ENCODE data around the gene SMR3A. TPM values are rescaled to one million over a fixed set of nuclear protein-coding genes. Genes with fewer than 3 reads are reported as not detected.

The SMR3A gene
- not detected for total RNA-seq

DNA sequence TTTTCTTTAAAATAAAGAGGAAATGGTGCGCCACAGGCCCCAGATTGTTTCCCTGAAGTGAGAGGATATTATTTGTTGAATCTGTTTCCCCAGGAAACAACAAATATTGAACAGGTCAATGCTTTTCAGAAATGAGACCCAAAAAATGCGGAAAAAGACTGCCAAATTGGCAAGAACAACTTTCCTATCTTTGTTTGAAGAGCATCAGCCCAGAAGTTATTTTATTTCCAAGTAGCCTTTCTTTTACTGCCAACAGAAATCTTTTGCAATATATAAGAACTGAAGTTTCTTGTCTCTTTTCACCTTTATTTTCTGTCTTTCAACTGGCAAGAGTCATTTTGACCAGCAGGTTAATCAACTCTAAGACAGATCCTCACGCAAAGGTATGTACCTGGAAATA, at the start of gene SMR3A:
SMR3A (plus strand) TSS at position 301 of the 400 bp plus-strand sequence. CDS start 1,356 bp downstream, outside the sequence.
- Mint-ChIP-seq H3K36me3 (no peaks in the 10 kb centered on the region), H3K27me3 (no peaks in the 10 kb centered on the region), H3K4me3 (no peak within 1 kb of the TSS), H3K4me1 (ENCODE audit: low read depth in 2 of 2) (no peaks in the 10 kb centered on the region), H3K9me3 (peaks cover 4% of the 10 kb centered on the region), H3K27ac (no peak within 1 kb of the TSS)
- DNase-seq (ENCODE audit: low spot score) (no peak), ATAC-seq (no peak)

GRCh38 chr4:70313736-70314135, 46.8 kb upstream of the SMR3A start:
- DNase-seq (ENCODE audit: low spot score) (no peak), ATAC-seq (no peak)
- Mint-ChIP-seq H3K27me3 (no peaks in the 10 kb centered on the region), H3K36me3 (no peaks in the 10 kb centered on the region), H3K27ac (no peak overlapping the region), H3K4me3 (no peak overlapping the region), H3K4me1 (ENCODE audit: low read depth in 2 of 2) (no peaks in the 10 kb centered on the region), H3K9me3 (no peaks in the 10 kb centered on the region)

- H3K27me3 Mint-ChIP-seq = no peaks in the 10 kb centered on the region
- no peak overlapping the region for H3K4me3 Mint-ChIP-seq
- peaks cover 12% of the 10 kb centered on the region for H3K9me3 Mint-ChIP-seq
- H3K27ac Mint-ChIP-seq = no peak overlapping the region
- no peaks in the 10 kb centered on the region for H3K4me1 Mint-ChIP-seq (ENCODE audit: low read depth in 2 of 2)
- ATAC-seq = no peak
- no peak for DNase-seq (ENCODE audit: low spot score)
- no peaks in the 10 kb centered on the region for H3K36me3 Mint-ChIP-seq
Observed at GRCh38 chr4:70315928-70316327, 44.6 kb upstream of the SMR3A start.

DNA sequence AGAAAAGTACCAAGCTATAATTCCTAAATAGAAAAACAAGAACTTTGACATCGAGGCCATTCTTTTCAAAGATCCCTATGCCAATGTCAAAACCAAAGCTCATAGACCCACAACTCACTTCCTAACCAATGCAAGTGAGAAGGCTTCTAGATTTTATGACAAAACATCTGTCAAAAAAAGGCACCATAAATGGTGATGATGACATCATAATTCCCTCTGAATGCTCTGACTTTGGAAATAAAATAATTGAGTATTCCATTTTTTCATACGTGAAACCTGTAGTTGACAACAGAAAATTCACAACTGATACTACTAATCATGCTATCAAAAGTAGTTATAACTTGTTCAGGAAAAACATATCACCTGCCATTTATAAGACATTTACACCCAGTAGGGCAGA, 34.5 kb upstream of the SMR3A start:
- Mint-ChIP-seq H3K4me3 (no peak overlapping the region), H3K27ac (no peak overlapping the region), H3K36me3 (no peaks in the 10 kb centered on the region), H3K4me1 (ENCODE audit: low read depth in 2 of 2) (no peaks in the 10 kb centered on the region), H3K9me3 (no peaks in the 10 kb centered on the region), H3K27me3 (no peaks in the 10 kb centered on the region)
- DNase-seq (ENCODE audit: low spot score) (no peak), ATAC-seq (no peak)

GRCh38 chr4:70334681-70335080, 25.9 kb upstream of the SMR3A start, which contains the start of gene CABS1:
Gene CABS1 (plus strand): TSS chr4:70334981. CDS start chr4:70335040, 59 bp downstream.
- H3K27ac Mint-ChIP-seq = no peak within 1 kb of the TSS
- ATAC-seq = no peak
- no peak for DNase-seq (ENCODE audit: low spot score)
- no peaks in the 10 kb centered on the region for H3K36me3 Mint-ChIP-seq
- H3K4me3 Mint-ChIP-seq = no peak within 1 kb of the TSS
- peaks cover 6% of the 10 kb centered on the region for H3K9me3 Mint-ChIP-seq
- H3K4me1 Mint-ChIP-seq (ENCODE audit: low read depth in 2 of 2) = no peaks in the 10 kb centered on the region
- no peaks in the 10 kb centered on the region for H3K27me3 Mint-ChIP-seq

DNA sequence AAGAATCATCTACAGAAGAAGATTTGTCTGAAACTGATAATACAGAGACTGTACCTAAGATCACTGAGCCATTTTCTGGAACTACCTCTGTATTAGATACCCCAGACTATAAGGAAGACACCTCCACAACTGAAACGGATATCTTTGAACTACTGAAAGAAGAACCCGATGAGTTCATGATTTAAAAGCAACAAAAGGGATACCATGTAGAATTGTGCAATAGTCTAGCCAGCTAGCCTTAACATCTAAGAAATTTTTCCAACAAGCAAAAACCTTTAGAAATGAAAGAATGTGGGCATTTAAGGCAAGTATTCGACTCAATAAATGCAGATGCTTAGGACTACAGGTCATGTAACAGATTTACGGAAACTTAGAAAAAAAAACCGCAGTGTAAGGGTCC, 24.5 kb upstream of the SMR3A start:
- ATAC-seq (no peak), DNase-seq (ENCODE audit: low spot score) (no peak)
- H3K4me1 Mint-ChIP-seq (ENCODE audit: low read depth in 2 of 2) = no peaks in the 10 kb centered on the region
- no peak overlapping the region for H3K27ac Mint-ChIP-seq
- H3K36me3 Mint-ChIP-seq = no peaks in the 10 kb centered on the region
- H3K27me3 Mint-ChIP-seq = no peaks in the 10 kb centered on the region
- H3K9me3 Mint-ChIP-seq = peaks cover 6% of the 10 kb centered on the region
- H3K4me3 Mint-ChIP-seq = no peak overlapping the region

- no peaks in the 10 kb centered on the region for H3K36me3 Mint-ChIP-seq
- no peaks in the 10 kb centered on the region for H3K27me3 Mint-ChIP-seq
- no peak overlapping the region for H3K27ac Mint-ChIP-seq
- ATAC-seq (no peak), DNase-seq (ENCODE audit: low spot score) (no peak)
- no peaks in the 10 kb centered on the region for H3K4me1 Mint-ChIP-seq (ENCODE audit: low read depth in 2 of 2)
- peaks cover 6% of the 10 kb centered on the region for H3K9me3 Mint-ChIP-seq
- no peak overlapping the region for H3K4me3 Mint-ChIP-seq
Observed at GRCh38 chr4:70337886-70338420, 22.6 kb upstream of the SMR3A start.

- no peaks in the 10 kb centered on the region for H3K36me3 Mint-ChIP-seq
- no peak overlapping the region for H3K4me3 Mint-ChIP-seq
- no peaks in the 10 kb centered on the region for H3K27me3 Mint-ChIP-seq
- DNase-seq (ENCODE audit: low spot score) (no peak), ATAC-seq (no peak)
- H3K9me3 Mint-ChIP-seq = peaks cover 3% of the 10 kb centered on the region
- H3K27ac Mint-ChIP-seq = no peak overlapping the region
- H3K4me1 Mint-ChIP-seq (ENCODE audit: low read depth in 2 of 2) = no peaks in the 10 kb centered on the region
Observed at GRCh38 chr4:70356185-70356584, 4.4 kb upstream of the SMR3A start.

DNA sequence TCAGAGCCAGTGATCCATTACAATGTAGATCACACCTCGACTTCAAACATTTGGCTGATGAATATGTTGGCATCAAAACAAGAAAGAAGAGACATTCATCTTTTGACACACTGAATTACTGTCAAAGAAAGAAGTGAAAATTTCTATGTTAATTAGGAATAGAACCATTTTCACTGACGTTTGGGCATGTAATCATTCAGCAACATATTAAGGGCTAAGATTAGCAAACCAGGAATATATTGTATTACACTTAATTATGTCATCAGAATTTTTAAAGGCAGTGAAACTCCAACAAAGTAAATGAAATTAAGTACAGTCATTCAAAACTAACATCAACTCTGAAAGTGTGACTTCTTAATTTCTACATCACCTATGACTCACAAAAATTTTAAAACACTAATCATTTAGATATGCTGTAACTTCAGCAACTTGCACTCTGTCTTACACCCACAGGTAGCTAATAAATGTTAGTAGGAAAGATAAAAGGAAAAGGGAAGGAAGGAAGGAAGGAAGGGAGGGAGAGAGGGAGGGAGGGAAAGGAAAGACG, 1.4 kb upstream of the SMR3A start:
- DNase-seq (ENCODE audit: low spot score) = no peak
- Mint-ChIP-seq H3K4me1 (ENCODE audit: low read depth in 2 of 2) (no peaks in the 10 kb centered on the region), H3K36me3 (no peaks in the 10 kb centered on the region), H3K27me3 (no peaks in the 10 kb centered on the region), H3K9me3 (peaks cover 7% of the 10 kb centered on the region), H3K4me3 (no peak overlapping the region), H3K27ac (no peak overlapping the region)
- ATAC-seq = no peak

GRCh38 chr4:70364002-70364401, 3.4 kb downstream of the SMR3A start:
- peaks cover 4% of the 10 kb centered on the region for H3K9me3 Mint-ChIP-seq
- no peaks in the 10 kb centered on the region for H3K4me1 Mint-ChIP-seq (ENCODE audit: low read depth in 2 of 2)
- H3K4me3 Mint-ChIP-seq = no peak overlapping the region
- no peaks in the 10 kb centered on the region for H3K36me3 Mint-ChIP-seq
- no peak for ATAC-seq
- H3K27ac Mint-ChIP-seq = no peak overlapping the region
- H3K27me3 Mint-ChIP-seq = no peaks in the 10 kb centered on the region
- no peak for DNase-seq (ENCODE audit: low spot score)

DNA sequence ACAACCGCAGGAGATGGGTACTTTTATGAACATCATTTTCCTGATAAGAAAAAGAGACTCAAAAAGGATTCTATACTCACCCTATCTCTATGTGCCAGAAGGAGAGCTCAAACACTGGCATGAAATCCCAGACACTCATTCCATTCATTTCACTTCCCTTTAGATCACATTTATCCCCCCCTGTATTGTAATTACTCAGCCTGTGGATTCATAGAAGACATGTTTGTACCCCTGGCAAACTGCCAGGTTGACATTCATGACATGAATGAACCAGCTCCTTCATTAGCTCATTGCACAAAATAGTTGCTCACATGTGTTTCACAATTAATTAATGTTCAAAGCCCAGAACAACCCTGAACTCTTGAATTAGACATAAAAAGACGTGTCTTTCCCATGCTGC, 4.9 kb downstream of the SMR3A start:
- DNase-seq (ENCODE audit: low spot score) (no peak), ATAC-seq (no peak)
- Mint-ChIP-seq H3K27me3 (no peaks in the 10 kb centered on the region), H3K9me3 (peaks cover 4% of the 10 kb centered on the region), H3K4me3 (no peak overlapping the region), H3K4me1 (ENCODE audit: low read depth in 2 of 2) (no peaks in the 10 kb centered on the region), H3K27ac (no peak overlapping the region), H3K36me3 (no peaks in the 10 kb centered on the region)

GRCh38 chr4:70367813-70368212, 7.3 kb downstream of the SMR3A start:
- Mint-ChIP-seq H3K9me3 (peaks cover 4% of the 10 kb centered on the region), H3K4me1 (ENCODE audit: low read depth in 2 of 2) (no peaks in the 10 kb centered on the region), H3K27ac (no peak overlapping the region), H3K27me3 (no peaks in the 10 kb centered on the region), H3K4me3 (no peak overlapping the region), H3K36me3 (no peaks in the 10 kb centered on the region)
- DNase-seq (ENCODE audit: low spot score) (no peak), ATAC-seq (no peak)

- ATAC-seq (no peak), DNase-seq (ENCODE audit: low spot score) (no peak)
- Mint-ChIP-seq H3K27me3 (no peaks in the 10 kb centered on the region), H3K36me3 (peaks cover 5% of the 10 kb centered on the region), H3K27ac (no peak overlapping the region), H3K9me3 (peaks cover 5% of the 10 kb centered on the region), H3K4me1 (ENCODE audit: low read depth in 2 of 2) (no peaks in the 10 kb centered on the region), H3K4me3 (no peak overlapping the region)
Observed at GRCh38 chr4:70371987-70372386, 11.4 kb downstream of the SMR3A start.

GRCh38 chr4:70372760-70373159, 12.2 kb downstream of the SMR3A start:
- peaks cover 5% of the 10 kb centered on the region for H3K9me3 Mint-ChIP-seq
- H3K36me3 Mint-ChIP-seq = peaks cover 5% of the 10 kb centered on the region
- H3K27ac Mint-ChIP-seq = no peak overlapping the region
- DNase-seq (ENCODE audit: low spot score) (no peak), ATAC-seq (no peak)
- H3K27me3 Mint-ChIP-seq = no peaks in the 10 kb centered on the region
- H3K4me1 Mint-ChIP-seq (ENCODE audit: low read depth in 2 of 2) = no peaks in the 10 kb centered on the region
- no peak overlapping the region for H3K4me3 Mint-ChIP-seq

DNA sequence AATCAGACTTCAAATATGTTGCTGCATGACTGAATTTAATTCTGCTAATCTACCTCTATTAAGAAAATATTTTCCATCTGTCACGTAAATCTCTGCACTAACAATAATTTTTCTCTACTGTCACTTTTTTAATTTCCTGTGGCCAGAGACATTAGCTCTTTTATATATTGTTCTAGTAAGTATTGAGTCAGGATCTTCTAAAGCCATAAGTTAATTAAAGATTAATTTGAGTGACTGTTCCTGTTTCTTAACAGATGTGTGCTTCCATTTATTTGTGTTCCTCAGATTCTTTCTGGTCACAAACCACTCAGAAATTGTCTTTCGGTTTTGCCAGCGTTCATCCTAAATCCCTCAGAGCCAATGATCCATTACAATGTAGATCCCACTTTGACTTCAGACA, 20.0 kb downstream of the SMR3A start:
- ATAC-seq = no peak
- Mint-ChIP-seq H3K27ac (no peak overlapping the region), H3K27me3 (no peaks in the 10 kb centered on the region), H3K36me3 (no peaks in the 10 kb centered on the region), H3K4me3 (no peak overlapping the region), H3K9me3 (no peaks in the 10 kb centered on the region), H3K4me1 (ENCODE audit: low read depth in 2 of 2) (no peaks in the 10 kb centered on the region)
- no peak for DNase-seq (ENCODE audit: low spot score)
